ACC112 (cell line): ENCODE measurements around the gene GABPB1.
A peak's percentile ranks its signal among the peaks of the same experiment; 100 is the strongest.

Experiments
- H2AFZ ChIP-seq: fragments of 200-600 bp; sonication (generic); one replicate; pipeline ENCODE4 v1.6.0; 2017; ENCODE audit warnings: antibody characterized with exemption, low read length; ENCODE audit not compliant: unreplicated experiment
- H3K27ac ChIP-seq: fragments of 200-600 bp; sonication (generic); 2 replicates; pipeline ENCODE4 v1.5.1; 2014; ENCODE audit warnings: low read depth, mild to moderate bottlenecking, antibody characterized with exemption, low read length, moderate library complexity
- H3K27me3 ChIP-seq: fragments of 200-600 bp; sonication (generic); 2 replicates; pipeline ENCODE4 v1.6.1; 2014; ENCODE audit warnings: mild to moderate bottlenecking, antibody characterized with exemption, low read length, moderate library complexity, mixed read lengths; ENCODE audit not compliant: insufficient read depth
- H3K36me3 ChIP-seq: fragments of 200-600 bp; sonication (generic); 2 replicates; pipeline ENCODE4 v1.6.1; 2016; ENCODE audit warnings: mild to moderate bottlenecking, antibody characterized with exemption, low read length, moderate library complexity, mixed read lengths; ENCODE audit not compliant: insufficient read depth
- H3K4me1 ChIP-seq: fragments of 200-600 bp; sonication (generic); one replicate; pipeline ENCODE4 v1.6.1; 2016; ENCODE audit warnings: low read length, mixed read lengths; ENCODE audit not compliant: insufficient read depth, unreplicated experiment, control insufficient read depth
- H3K4me3 ChIP-seq: fragments of 200-600 bp; sonication (generic); 2 replicates; pipeline ENCODE4 v1.5.1; 2014; ENCODE audit warnings: mild to moderate bottlenecking, low read depth, low read length
- H3K79me2 ChIP-seq: fragments of 200-600 bp; sonication (generic); one replicate; pipeline ENCODE4 v1.6.0; 2016; ENCODE audit warnings: low read length; ENCODE audit not compliant: control insufficient read depth, unreplicated experiment, insufficient read depth

The GABPB1 gene

GRCh38 chr15:50365971-50366370 lies 11.0 kb upstream of the GABPB1 start:
- Histone ChIP-seq H2AFZ (no peak overlapping the region), H3K27ac (no peak overlapping the region), H3K4me1 (no peaks in the 10 kb centered on the region), H3K4me3 (no peak overlapping the region), H3K79me2 (peaks cover 6% of the 10 kb centered on the region), H3K27me3 (no peaks in the 10 kb centered on the region), H3K36me3 (0 out of 2 replicates have a peak, but pooled peaks cover 14% of the 10 kb centered on the region)

- no peak overlapping the region for H3K4me3 ChIP-seq
- 0 out of 2 replicates have a peak, but pooled peaks cover 14% of the 10 kb centered on the region for H3K36me3 ChIP-seq
- H3K4me1 ChIP-seq, result no peaks in the 10 kb centered on the region
- no peak overlapping the region for H2AFZ ChIP-seq
- H3K27me3 ChIP-seq, result no peaks in the 10 kb centered on the region
- H3K27ac ChIP-seq, result no peak overlapping the region
- H3K79me2 ChIP-seq, result peaks cover 6% of the 10 kb centered on the region
These were observed 10.6 kb upstream of the GABPB1 start for GRCh38 chr15:50365570-50365969.

DNA sequence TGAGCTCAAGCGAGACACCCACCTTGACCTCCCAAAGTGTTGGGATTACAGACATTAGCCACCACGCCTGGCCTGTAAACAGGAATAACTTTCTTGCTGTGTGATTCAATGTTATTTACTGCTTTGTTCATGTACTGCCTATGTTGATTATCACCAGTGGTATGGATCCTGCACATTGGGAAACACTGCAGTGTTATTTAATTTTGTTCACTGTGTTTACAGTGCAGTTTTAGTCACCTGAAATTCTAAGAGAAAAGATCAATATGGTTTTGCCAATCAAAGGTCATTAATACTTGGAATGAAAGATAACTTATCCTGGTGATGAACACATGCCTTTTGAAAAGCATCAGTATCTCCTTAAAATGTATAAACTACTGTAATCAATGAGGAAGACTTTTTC lies 8.6 kb upstream of the GABPB1 start:
- Histone ChIP-seq H3K27ac (no peak overlapping the region), H3K4me1 (no peaks in the 10 kb centered on the region), H3K36me3 (peaks cover 18% of the 10 kb centered on the region; the same call in 1 of the 2 replicates), H3K4me3 (no peak overlapping the region), H3K79me2 (peaks cover 11% of the 10 kb centered on the region), H2AFZ (no peak overlapping the region), H3K27me3 (no peaks in the 10 kb centered on the region)

GRCh38 chr15:50361756-50362155 lies 6.8 kb upstream of the GABPB1 start:
- peaks cover 23% of the 10 kb centered on the region for H3K79me2 ChIP-seq
- peaks cover 10% of the 10 kb centered on the region for H3K4me1 ChIP-seq
- no peak overlapping the region for H2AFZ ChIP-seq
- H3K27me3 ChIP-seq, result no peaks in the 10 kb centered on the region
- no peak overlapping the region for H3K4me3 ChIP-seq
- peaks cover 15% of the 10 kb centered on the region; the same call in 1 of the 2 replicates for H3K36me3 ChIP-seq
- no peak overlapping the region for H3K27ac ChIP-seq

DNA sequence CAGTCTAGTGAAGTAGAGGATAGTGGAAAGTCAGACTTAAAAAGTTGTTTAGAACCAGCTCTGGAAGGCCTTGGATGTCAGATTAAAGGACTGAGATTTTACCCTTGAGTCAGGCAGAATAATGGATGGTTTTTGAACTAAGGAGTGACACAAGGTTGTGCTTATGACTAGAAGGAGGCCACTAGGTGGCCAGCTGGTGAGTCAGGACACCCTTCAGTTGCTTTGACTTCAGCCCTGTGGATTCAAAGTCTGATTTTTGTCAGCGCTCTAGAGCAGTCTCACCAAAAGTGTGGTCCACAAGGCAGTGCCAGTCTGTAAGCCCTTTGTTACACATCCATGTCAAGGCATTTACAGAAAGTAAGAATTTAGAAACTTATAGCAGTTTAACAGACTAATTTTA lies 3.8 kb upstream of the GABPB1 start:
- no peaks in the 10 kb centered on the region for H3K27me3 ChIP-seq
- H3K27ac ChIP-seq, result no peak overlapping the region
- H2AFZ ChIP-seq, result no peak overlapping the region
- peaks cover 15% of the 10 kb centered on the region; the same call in 1 of the 2 replicates for H3K36me3 ChIP-seq
- peaks cover 13% of the 10 kb centered on the region for H3K4me1 ChIP-seq
- peaks cover 47% of the 10 kb centered on the region for H3K79me2 ChIP-seq
- H3K4me3 ChIP-seq, result no peak overlapping the region

DNA sequence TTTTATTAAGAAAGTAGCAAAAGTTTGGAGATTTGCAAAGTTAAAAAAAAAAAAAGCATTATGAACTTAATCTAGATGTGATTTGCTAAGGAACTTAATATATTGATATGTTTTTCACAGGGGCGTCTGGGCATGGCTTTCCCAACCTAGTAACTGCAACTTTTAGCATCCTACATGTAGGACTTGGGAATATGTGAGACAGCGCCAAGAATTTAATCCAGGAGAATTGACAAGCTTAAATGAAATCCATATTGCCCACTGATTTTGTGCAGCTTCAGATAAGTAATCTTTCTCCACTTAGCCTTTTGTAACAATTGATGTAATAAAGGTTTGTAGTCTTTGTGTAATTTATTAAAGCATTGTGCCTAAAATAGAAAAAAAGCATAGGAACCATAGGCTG lies 982 bp upstream of the GABPB1 start:
- peaks cover 69% of the 10 kb centered on the region for H3K79me2 ChIP-seq
- H3K27me3 ChIP-seq, result no peaks in the 10 kb centered on the region
- peak overlapping the region; percentile 100 for H3K4me3 ChIP-seq
- H3K27ac ChIP-seq, result peak overlapping the region; percentile 100
- peaks cover 30% of the 10 kb centered on the region for H3K4me1 ChIP-seq
- no peak overlapping the region for H2AFZ ChIP-seq
- peaks cover 4% of the 10 kb centered on the region; the same call in 1 of the 2 replicates for H3K36me3 ChIP-seq

GRCh38 chr15:50355619-50355905 lies 564 bp upstream of the GABPB1 start:
- Histone ChIP-seq H3K4me1 (peaks cover 35% of the 10 kb centered on the region), H3K4me3 (peak overlapping the region; percentile 100), H3K36me3 (peaks cover 4% of the 10 kb centered on the region; the same call in 1 of the 2 replicates), H3K79me2 (peaks cover 73% of the 10 kb centered on the region), H3K27ac (peak overlapping the region; percentile 100), H2AFZ (peak overlapping the region; percentile 82), H3K27me3 (no peaks in the 10 kb centered on the region)

DNA sequence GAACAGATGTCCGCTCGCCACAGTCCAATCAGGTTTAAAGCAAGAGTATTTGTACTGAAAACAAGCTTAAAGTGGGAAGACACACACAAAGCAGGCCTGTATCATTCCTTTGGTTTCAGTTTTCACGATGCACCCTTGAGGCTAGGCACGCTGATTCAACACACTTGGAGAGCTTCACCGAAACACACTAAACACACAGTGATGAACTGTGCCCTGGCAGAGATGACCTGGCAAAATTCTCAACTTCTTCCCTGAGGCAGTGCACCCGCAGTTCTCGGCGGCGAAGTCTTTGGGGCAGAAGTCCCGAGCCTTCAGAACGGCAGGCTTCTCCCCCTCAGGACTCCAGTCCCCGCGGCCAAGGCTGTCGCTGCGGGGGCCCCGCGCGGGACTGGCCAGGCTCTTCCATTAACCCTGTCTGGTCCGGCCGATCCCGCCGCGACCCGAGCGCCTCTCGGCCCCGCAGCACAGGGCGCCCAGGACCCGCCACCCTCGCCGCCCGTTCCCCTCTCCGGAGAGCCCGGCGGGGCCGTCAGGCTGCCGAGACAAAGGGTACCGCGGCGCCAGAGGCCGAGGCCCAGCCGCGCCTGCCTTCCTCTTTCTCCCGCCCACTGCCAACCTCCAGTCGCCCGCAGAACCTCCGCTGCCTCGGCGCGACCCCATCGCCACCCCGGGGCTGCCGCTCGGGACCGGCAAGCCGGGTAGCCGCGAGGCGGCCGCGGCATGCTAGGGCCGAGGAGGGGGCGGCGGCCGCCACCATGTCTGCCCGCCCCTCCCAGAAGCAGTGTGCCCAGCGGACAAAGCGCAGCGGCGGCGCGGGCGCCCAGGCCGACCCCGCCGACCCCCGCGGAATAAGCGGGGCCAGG lies 792 bp downstream of the GABPB1 start:
- Histone ChIP-seq H3K4me1 (peaks cover 48% of the 10 kb centered on the region), H3K79me2 (peaks cover 80% of the 10 kb centered on the region), H3K27me3 (no peaks in the 10 kb centered on the region), H3K27ac (peak overlapping the region; percentile 100), H2AFZ (no peak overlapping the region), H3K4me3 (peak overlapping the region; percentile 100), H3K36me3 (no peaks in the 10 kb centered on the region)

- H2AFZ ChIP-seq, result no peak overlapping the region
- H3K4me1 ChIP-seq, result peaks cover 52% of the 10 kb centered on the region
- H3K27ac ChIP-seq, result peak overlapping the region; percentile 100
- peaks cover 87% of the 10 kb centered on the region for H3K79me2 ChIP-seq
- no peaks in the 10 kb centered on the region for H3K27me3 ChIP-seq
- H3K36me3 ChIP-seq, result no peaks in the 10 kb centered on the region
- peak overlapping the region; percentile 100 for H3K4me3 ChIP-seq
These were observed 1.6 kb downstream of the GABPB1 start for GRCh38 chr15:50353251-50353974.

DNA sequence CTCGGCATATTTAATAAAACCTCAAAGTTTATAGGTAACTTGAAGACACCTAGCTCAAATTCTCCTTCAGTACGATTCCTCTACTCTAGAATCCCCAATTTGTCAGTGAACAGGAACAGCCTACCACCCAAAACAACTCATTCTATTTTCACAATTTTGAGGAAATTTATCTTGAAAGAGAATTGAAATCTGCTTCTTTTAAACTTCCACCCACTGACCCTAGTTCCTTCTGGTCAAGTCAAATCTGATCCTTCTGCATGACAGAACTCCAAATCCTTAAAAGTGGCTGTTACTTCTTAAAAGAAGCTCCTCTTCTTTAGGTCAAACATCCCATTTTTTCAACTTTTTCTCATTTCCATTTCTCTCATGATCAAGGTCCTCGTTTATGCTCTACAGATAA lies 4.4 kb downstream of the GABPB1 start:
- Histone ChIP-seq H3K36me3 (no peaks in the 10 kb centered on the region), H2AFZ (no peak overlapping the region), H3K79me2 (peaks cover 85% of the 10 kb centered on the region), H3K27me3 (no peaks in the 10 kb centered on the region), H3K4me3 (0 out of 2 replicates have a peak overlapping the region, but pooled peaks have one; percentile 24), H3K27ac (no peak overlapping the region), H3K4me1 (peaks cover 39% of the 10 kb centered on the region)
